Stimulated activated CD8-positive, alpha-beta memory T cell treated with anti-CD3 and anti-CD28 coated beads, Interleukin-12 subunit alpha, Interleukin-12 subunit beta, amount 100 ng/mL, for 4 hours (primary cell): ENCODE results near the gene ROMO1.
"Not testable (repeated sequence)": the region's sequence is repeated elsewhere in the genome, so short reads cannot be mapped to it uniquely, and the experiment has no call there.

Source experiments
- DNase-seq: peaks from one replicate; pipeline ENCODE4 v3.0.0-alpha.2; 2020; ENCODE audit warnings: low read depth

ROMO1 gene

GRCh38 chr20:35730583-35731468 is 31.6 kb downstream of the ROMO1 start:
- DNase-seq, result no peak

GRCh38 chr20:35731469-35731788 is 32.2 kb downstream of the ROMO1 start:
- DNase-seq, result no peak

GRCh38 chr20:35731862-35732643 is 32.8 kb downstream of the ROMO1 start:
- DNase-seq, result no peak

- no peak for DNase-seq
Measured at GRCh38 chr20:35732644-35732982, 33.4 kb downstream of the ROMO1 start.

GRCh38 chr20:35734374-35734773 is 35.2 kb downstream of the ROMO1 start:
- DNase-seq, result no peak

- no peak for DNase-seq
Measured at GRCh38 chr20:35734777-35735649, 35.8 kb downstream of the ROMO1 start.

- no peak for DNase-seq
Measured at GRCh38 chr20:35735826-35736470, 36.7 kb downstream of the ROMO1 start.

GRCh38 chr20:35737865-35738333 is 38.7 kb downstream of the ROMO1 start:
- DNase-seq, result no peak

GRCh38 chr20:35738410-35739179 is 39.4 kb downstream of the ROMO1 start:
- DNase-seq, result no peak

- DNase-seq, result no peak
Measured at GRCh38 chr20:35739294-35740163, 40.3 kb downstream of the ROMO1 start.

GRCh38 chr20:35741892-35742740 is 42.9 kb downstream of the ROMO1 start, which contains the start of gene RBM39:
Gene RBM39, minus strand, starts transcription at chr20:35742260. Its CDS starts 1,386 bp downstream, at chr20:35740874.
- peak; percentile 95 for DNase-seq

- no peak for DNase-seq
Measured at GRCh38 chr20:35742741-35743523, 43.7 kb downstream of the ROMO1 start.

- no peak for DNase-seq
Measured at GRCh38 chr20:35743693-35744491, 44.7 kb downstream of the ROMO1 start.

- DNase-seq, result not testable (repeated sequence)
Measured at GRCh38 chr20:35744492-35744841, 45.3 kb downstream of the ROMO1 start.
